Activated effector memory CD4-positive, alpha-beta T cell treated with anti-CD3 and anti-CD28 coated beads, Interleukin-2, amount 50 U/mL, for 16 hours (primary cell): ENCODE measurements around the gene ACAD11.

ENCODE experiments used
- DNase-seq: peaks from one replicate; pipeline ENCODE4 v3.0.0-alpha.2; 2020

The ACAD11 gene

GRCh38 chr3:132549890-132550578 lies 109.6 kb downstream of the ACAD11 start:
- DNase-seq = no peak

DNA sequence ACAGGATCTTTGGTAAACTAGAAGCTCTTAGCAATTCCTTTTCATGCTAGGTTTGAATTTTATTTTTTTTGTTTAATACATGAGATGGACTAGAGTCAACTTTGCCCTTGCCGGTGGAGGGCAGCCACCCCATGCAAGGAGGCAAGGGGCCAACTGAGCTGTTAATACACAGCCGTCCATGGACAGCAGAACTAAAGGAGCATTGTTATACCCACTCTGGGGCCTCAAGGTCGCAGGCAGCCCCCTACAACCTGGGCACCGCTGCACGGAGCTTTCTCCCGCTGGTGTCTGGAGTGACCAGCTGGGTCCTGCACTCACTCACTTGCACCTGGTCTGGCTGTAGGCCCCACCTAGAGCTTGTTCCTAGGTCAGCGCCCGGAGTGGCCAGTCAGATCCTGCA lies 110.4 kb downstream of the ACAD11 start:
- DNase-seq = no peak

DNA sequence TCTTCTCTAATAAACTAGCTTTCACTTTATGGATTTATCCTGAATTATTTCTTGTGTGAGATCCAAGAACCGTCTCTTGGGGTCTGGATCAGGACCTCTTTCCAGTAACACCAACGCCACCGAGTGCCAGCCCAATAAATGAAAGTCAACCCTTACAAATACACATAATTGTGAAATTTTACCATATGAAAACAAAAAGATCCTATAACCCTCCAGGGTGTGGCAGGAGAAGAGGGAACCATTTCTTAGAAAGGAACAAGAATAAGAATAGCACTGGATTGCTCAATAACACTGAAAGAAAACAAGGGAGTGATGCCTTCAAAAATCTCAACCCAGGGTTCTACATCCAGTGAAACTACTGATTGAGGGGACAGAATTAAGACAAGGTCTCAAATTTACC lies 114.1 kb downstream of the ACAD11 start:
- no peak for DNase-seq

GRCh38 chr3:132544130-132544529 lies 115.5 kb downstream of the ACAD11 start:
- DNase-seq = no peak

- DNase-seq = no peak
Observed at GRCh38 chr3:132543011-132543739, 116.4 kb downstream of the ACAD11 start.

- no peak for DNase-seq
Observed at GRCh38 chr3:132542577-132542976, 117.0 kb downstream of the ACAD11 start.

- no peak for DNase-seq
Observed at GRCh38 chr3:132539681-132540080, 119.9 kb downstream of the ACAD11 start.

GRCh38 chr3:132538072-132538471 lies 121.5 kb downstream of the ACAD11 start:
- DNase-seq = no peak

DNA sequence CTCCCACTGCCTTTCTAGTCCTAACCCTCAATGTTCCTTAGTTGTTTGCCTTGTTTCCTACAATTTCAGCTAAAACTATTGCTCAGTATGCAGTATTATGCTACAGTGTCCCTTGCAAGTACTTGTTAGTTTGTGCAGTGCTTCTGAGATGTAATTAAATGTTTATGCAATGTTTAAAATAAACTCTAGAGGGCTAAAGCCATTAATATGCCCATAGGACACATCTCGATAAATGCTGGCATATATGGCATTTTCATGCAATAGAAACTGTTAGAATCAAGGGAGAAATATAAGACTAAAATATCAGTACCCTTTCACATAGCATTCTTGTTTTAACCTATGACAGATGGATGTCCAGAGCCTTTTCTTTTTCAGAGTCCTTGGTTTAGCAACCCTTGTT lies 122.3 kb downstream of the ACAD11 start:
- DNase-seq = no peak

DNA sequence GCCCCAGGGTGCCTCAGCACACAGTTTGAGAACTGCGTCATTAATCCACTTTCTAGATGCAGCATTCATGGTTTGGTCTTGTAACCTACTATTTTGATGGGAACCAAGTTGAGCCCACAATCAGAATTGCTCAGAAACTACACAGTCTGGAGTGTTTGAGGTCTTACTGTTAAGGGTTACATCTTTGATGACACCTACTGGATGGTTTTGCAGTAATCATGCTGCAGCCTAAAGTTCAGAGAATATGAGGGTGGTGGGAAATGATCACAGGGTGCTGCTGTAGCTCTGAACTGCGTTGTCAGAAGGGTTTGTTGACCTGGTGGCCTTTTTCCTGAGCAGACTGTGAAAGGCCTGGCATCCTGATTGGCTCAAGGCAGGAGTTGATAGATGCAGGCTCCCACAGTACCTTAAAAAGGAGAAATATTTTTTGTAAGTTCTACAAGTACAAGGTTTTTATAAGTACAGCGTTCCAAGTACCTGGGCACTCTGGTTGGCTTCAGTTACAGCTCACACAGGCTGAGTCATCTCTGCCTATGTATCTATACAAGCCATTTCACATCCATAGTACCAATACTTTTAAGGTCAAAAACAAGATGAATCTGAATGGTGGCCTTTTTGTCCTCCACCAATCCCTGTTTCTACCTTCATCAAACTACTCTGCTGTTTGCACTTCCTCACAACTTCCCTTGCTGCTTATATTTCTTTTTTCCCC lies 123.0 kb downstream of the ACAD11 start:
- DNase-seq = no peak

DNA sequence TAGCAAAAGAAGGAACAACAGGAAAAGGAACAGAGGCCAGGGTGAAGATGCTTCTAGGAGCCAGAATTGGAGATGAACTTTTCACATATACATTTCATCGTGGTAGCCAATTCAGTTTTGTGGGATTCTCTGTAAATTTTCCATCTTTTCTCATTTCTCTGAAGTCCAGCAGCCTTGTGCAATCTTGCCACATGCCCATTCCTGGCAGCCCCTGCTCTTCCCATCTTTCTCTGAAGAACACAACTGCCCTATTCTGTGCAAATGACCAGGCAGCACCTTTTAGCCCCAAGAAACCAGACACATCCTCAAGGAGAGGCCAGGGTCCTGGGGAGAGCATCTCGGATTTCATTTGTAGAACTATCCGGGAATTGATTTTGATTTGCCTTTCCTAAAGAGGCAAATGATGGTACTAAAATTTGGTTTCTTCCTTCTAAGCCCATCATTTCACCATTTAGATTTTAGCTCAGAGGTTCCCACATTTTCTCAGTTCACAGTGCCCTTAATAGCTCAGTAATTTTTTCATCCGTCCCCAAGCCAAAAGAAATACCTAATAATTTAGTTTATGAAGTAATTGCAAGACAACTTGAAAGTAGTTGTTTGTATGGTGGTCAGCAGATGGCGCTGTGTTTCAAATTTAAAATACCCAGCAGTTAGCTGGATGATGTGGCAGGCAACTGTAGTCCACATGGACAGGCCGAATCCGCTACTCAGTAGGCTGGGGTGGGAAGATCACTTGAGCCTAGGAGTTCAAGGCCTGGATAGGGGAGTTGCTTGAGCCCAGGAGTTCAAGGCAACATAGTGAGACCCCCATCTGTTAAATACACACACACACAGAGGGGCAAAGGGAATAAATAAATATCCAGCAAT lies 123.8 kb downstream of the ACAD11 start:
- DNase-seq = peak; percentile 76

DNA sequence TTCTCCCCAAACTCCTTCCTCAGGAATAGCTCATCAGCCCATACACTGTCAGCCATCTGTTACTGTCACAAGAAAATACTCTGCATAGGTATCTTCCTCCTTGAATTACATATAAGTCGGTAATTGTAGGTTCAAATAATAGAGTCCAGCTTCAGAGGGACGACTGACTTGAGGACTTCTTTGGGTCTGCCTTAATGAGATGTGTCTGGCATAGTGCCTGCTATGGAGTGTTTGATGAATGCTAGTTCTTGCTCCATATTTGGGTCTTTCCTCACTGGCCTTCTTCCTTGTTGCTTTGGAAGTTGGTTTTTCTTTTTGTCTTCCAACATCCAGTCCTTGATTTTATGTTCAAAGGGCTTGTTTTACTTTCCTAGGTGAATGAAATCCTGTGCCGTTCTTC lies 129.0 kb downstream of the ACAD11 start:
- no peak for DNase-seq

- no peak for DNase-seq
Observed at GRCh38 chr3:132522353-132522752, 137.3 kb downstream of the ACAD11 start.

- no peak for DNase-seq
Observed at GRCh38 chr3:132521901-132522300, 137.7 kb downstream of the ACAD11 start.

- DNase-seq = no peak
Observed at GRCh38 chr3:132519914-132520313, 139.7 kb downstream of the ACAD11 start.

GRCh38 chr3:132517311-132517710 lies 142.3 kb downstream of the ACAD11 start:
- DNase-seq = no peak

DNA sequence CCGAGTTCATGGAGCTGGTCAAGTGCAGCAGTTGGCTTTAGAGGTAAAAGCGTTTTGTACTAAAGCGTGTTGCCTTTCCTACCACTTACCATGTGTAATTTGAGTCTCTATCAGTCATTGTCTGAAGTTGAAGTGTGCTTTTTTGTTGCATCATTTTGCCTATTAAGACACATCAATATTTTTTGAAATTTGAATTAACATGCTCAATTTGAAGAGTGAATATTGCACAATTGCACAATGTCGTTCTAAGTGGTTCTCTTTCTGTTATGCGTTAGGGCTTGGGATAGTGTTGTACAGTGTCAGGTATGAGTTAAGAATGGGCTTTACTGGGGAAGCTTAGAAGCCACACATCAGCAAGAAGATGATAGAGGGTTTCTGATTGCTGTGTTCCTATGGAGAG lies 146.6 kb downstream of the ACAD11 start:
- DNase-seq = no peak

DNA sequence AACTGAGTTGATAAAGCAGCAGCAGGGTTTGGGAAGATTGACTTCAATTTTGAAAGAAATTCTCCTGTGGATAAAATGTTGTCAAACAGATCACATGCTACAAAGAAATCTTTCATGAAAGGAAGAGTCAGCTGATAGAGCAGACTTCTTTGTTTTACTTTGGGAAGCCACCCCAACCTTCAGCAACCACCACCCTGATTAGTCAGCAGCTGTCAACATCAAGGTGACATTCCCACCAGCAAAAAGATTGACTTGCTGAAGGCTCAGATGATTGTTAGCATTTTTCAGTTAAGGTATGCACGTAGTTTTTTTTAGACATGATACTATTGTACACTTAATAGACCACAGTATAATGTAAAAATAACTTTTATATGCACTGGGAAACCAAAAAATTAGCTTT lies 150.1 kb downstream of the ACAD11 start:
- no peak for DNase-seq

GRCh38 chr3:132509096-132509495 lies 150.5 kb downstream of the ACAD11 start:
- no peak for DNase-seq
